Neural progenitor cell (in vitro differentiated cells): ENCODE data around the gene NFASC.

Experiments used
- CTCF ChIP-seq: fragments of 200-600 bp; sonication (generic); IDR thresholded peaks from 2 replicates; pipeline ENCODE4 v1.5.1; 2017; ENCODE audit warnings: antibody characterized with exemption, mild to moderate bottlenecking
- EZH2 ChIP-seq: fragments of 200-600 bp; sonication (generic); IDR thresholded peaks from 2 replicates; pipeline ENCODE4 v1.6.1; 2017; ENCODE audit warnings: antibody characterized with exemption, mild to moderate bottlenecking, moderate library complexity
- EZH2phosphoT487 ChIP-seq: fragments of 200-600 bp; sonication (generic); IDR thresholded peaks from 2 replicates; pipeline ENCODE4 v1.6.1; 2017; ENCODE audit warnings: antibody characterized with exemption

DNA sequence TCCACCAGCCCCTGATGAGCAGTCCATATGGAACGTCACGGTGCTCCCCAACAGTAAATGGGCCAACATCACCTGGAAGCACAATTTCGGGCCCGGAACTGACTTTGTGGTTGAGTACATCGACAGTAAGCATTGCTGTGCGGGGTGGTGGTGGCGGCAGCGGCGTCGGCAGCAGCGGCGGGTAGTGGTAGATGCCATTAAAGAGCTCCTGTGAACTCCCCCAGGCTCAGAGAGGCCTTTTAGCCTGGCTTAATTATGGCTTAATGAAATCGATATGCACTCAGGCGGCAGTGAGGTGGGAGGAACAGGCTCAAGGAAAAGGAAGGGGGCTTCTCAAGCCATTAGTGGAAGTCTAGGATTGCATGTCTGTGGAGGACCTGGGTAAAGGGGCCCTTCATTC is 130.5 kb downstream of the NFASC start:
- no peak for TF ChIP-seq CTCF
- TF ChIP-seq EZH2: no peak
- no peak for TF ChIP-seq EZH2phosphoT487
